T-helper 2 cell treated with Interferon-gamma antibody and Interleukin-4, amounts not matched to agents 5 μg/mL and 100 μg/mL, for 36 hours (primary cell): ENCODE data around the gene RPAIN.

ENCODE experiments used
- DNase-seq: peaks from one replicate; pipeline ENCODE4 v3.0.0; 2021; ENCODE audit warnings: low spot score
- H3K27ac Mint-ChIP-seq: one replicate; pipeline ENCODE4 v1.8.0; 2021; ENCODE audit warnings: mild to moderate bottlenecking, mixed read lengths
- H3K27me3 Mint-ChIP-seq: one replicate; pipeline ENCODE4 v1.8.0; 2021; ENCODE audit warnings: low read depth, mixed read lengths
- H3K36me3 Mint-ChIP-seq: one replicate; pipeline ENCODE4 v1.8.0; 2021; ENCODE audit warnings: low read depth, mixed read lengths
- H3K4me1 Mint-ChIP-seq: one replicate; pipeline ENCODE4 v1.8.0; 2021; ENCODE audit warnings: low read depth, mixed read lengths
- H3K4me3 Mint-ChIP-seq: one replicate; pipeline ENCODE4 v1.8.0; 2022; ENCODE audit warnings: mild to moderate bottlenecking, moderate library complexity, mixed read lengths
- H3K9me3 Mint-ChIP-seq: one replicate; pipeline ENCODE4 v1.8.0; 2021; ENCODE audit warnings: mixed read lengths

The RPAIN gene

GRCh38 chr17:5481451-5481850, 61.5 kb downstream of the RPAIN start:
- Mint-ChIP-seq H3K36me3 (peaks cover 73% of the 10 kb centered on the region), H3K27me3 (no peaks in the 10 kb centered on the region), H3K9me3 (no peaks in the 10 kb centered on the region), H3K4me1 (peaks cover 22% of the 10 kb centered on the region), H3K4me3 (no peak overlapping the region), H3K27ac (no peak overlapping the region)
- no peak for DNase-seq
